HG02571 (cell line): Measurements from ENCODE around the gene MIA2.
A peak's percentile ranks its signal among the peaks of the same experiment; 100 is the strongest.
"Not testable (repeated sequence)": the region's sequence is repeated elsewhere in the genome, so short reads cannot be mapped to it uniquely, and the experiment has no call there.

Experiments
- ATAC-seq: cut with Tn5 transposase; IDR thresholded peaks from one replicate; pipeline ENCODE4 v1.9.1; 2021; ENCODE audit warnings: mild to moderate bottlenecking, moderate library complexity; ENCODE audit not compliant: unreplicated experiment

MIA2 gene

GRCh38 chr14:39267608-39268005 is 33.9 kb downstream of the MIA2 start:
- peak; percentile 5 for ATAC-seq

- ATAC-seq = no peak
Measured at GRCh38 chr14:39268393-39268792, 34.7 kb downstream of the MIA2 start.

- ATAC-seq = no peak
Measured at GRCh38 chr14:39272918-39273317, 39.2 kb downstream of the MIA2 start.

- no peak for ATAC-seq
Measured at GRCh38 chr14:39275395-39275794, 41.7 kb downstream of the MIA2 start.

- no peak for ATAC-seq
Measured at GRCh38 chr14:39276005-39276404, 42.3 kb downstream of the MIA2 start.

- no peak for ATAC-seq
Measured at GRCh38 chr14:39276579-39277114, 42.9 kb downstream of the MIA2 start.

GRCh38 chr14:39279515-39279914 is 45.8 kb downstream of the MIA2 start:
- no peak for ATAC-seq

- ATAC-seq = not testable (repeated sequence)
Measured at GRCh38 chr14:39280678-39281077, 47.0 kb downstream of the MIA2 start.

- ATAC-seq = no peak
Measured at GRCh38 chr14:39289523-39289922, 55.8 kb downstream of the MIA2 start.

- ATAC-seq = no peak
Measured at GRCh38 chr14:39291701-39292100, 58.0 kb downstream of the MIA2 start.

GRCh38 chr14:39293629-39294028 is 59.9 kb downstream of the MIA2 start:
- ATAC-seq = no peak

- ATAC-seq = not testable (repeated sequence)
Measured at GRCh38 chr14:39300389-39300788, 66.7 kb downstream of the MIA2 start.

GRCh38 chr14:39302124-39302810 is 68.6 kb downstream of the MIA2 start:
- ATAC-seq = no peak

- no peak for ATAC-seq
Measured at GRCh38 chr14:39303115-39303514, 69.4 kb downstream of the MIA2 start.

- no peak for ATAC-seq
Measured at GRCh38 chr14:39307815-39308214, 74.1 kb downstream of the MIA2 start.

- ATAC-seq = no peak
Measured at GRCh38 chr14:39310051-39310450, 76.3 kb downstream of the MIA2 start.

- no peak for ATAC-seq
Measured at GRCh38 chr14:39315859-39316444, 82.2 kb downstream of the MIA2 start.

- ATAC-seq = no peak
Measured at GRCh38 chr14:39316830-39317553, 83.3 kb downstream of the MIA2 start.

GRCh38 chr14:39318574-39318973 is 84.9 kb downstream of the MIA2 start:
- no peak for ATAC-seq

- ATAC-seq = no peak
Measured at GRCh38 chr14:39319381-39319780, 85.7 kb downstream of the MIA2 start.

GRCh38 chr14:39320318-39320717 is 86.6 kb downstream of the MIA2 start:
- no peak for ATAC-seq

- ATAC-seq = no peak
Measured at GRCh38 chr14:39322807-39323206, 89.1 kb downstream of the MIA2 start.
